Esophagus (tissue), 2 donors: ENCODE measurements around the gene PLPPR5. TPM values are rescaled to one million over a fixed set of nuclear protein-coding genes. Genes with fewer than 3 reads are reported as not detected.

Experiments used
- H3K27ac ChIP-seq, 2 donors: one replicate each; pipeline ENCODE4 v1.5.1; 2013; ENCODE audit warnings: low read depth in 2 of 2, mild to moderate bottlenecking in 2 of 2, inconsistent platforms in 1 of 2, low read length in 1 of 2, moderate library complexity in 1 of 2
- H3K27me3 ChIP-seq, 2 donors: one replicate each; pipeline ENCODE4 v1.6.1; 2013; ENCODE audit warnings: low read length in 2 of 2, control low read depth in 1 of 2, mild to moderate bottlenecking in 1 of 2; ENCODE audit not compliant: insufficient read depth in 2 of 2, control insufficient read depth in 1 of 2
- H3K36me3 ChIP-seq, 2 donors: one replicate each; pipeline ENCODE4 v1.6.1; 2013; ENCODE audit warnings: low read length in 1 of 2; ENCODE audit not compliant: control insufficient read depth in 2 of 2, insufficient read depth in 2 of 2
- H3K4me1 ChIP-seq, 2 donors: one replicate each; pipeline ENCODE4 v1.6.1; 2013; ENCODE audit warnings: low read length in 1 of 2; ENCODE audit not compliant: control insufficient read depth in 2 of 2, insufficient read depth in 2 of 2
- H3K4me3 ChIP-seq, 2 donors: one replicate each; pipeline ENCODE4 v1.5.1; 2013; ENCODE audit warnings: low read length in 2 of 2, mild to moderate bottlenecking in 2 of 2, low read depth in 1 of 2, moderate library complexity in 1 of 2
- H3K9me3 ChIP-seq, 2 donors: one replicate each; pipeline ENCODE4 v1.6.1; 2013; ENCODE audit warnings: mild to moderate bottlenecking in 2 of 2, low read depth in 1 of 2, low read length in 1 of 2, moderate library complexity in 1 of 2; ENCODE audit not compliant: control insufficient read depth in 2 of 2, insufficient read depth in 1 of 2
- WGBS, 2 donors: extraction: QIAGEN DNeasy Blood & Tissue Kit; methylation state at CpG; one replicate each; pipeline ENCODE4 v1.1.7; 2013; 5-methylcytosine and 5-hydroxymethylcytosine counted together
- polyA plus RNA-seq, 2 donors: library from polyadenylated mRNA; stranded (reverse); fragments of 200-250 nt; gene quantifications; one replicate each; pipeline ENCODE4 v1.2.3, GENCODE V29; 2013
- donor health status: healthy with polysubstance abuse.
- donor health status: Bipolar disorder and iron deficiency.

The PLPPR5 gene
- polyA plus RNA-seq, 2 donors = not detected

GRCh38 chr1:98904684-98905083 lies 100.0 kb downstream of the PLPPR5 start:
- H3K27me3 ChIP-seq = no peaks in the 10 kb centered on the region
- WGBS, 2 donors = 77 to 85% methylated on average over 4 of the region's 4 CpGs
- H3K9me3 ChIP-seq = no peaks in the 10 kb centered on the region
- H3K27ac ChIP-seq = no peak overlapping the region
- no peaks in the 10 kb centered on the region for H3K36me3 ChIP-seq
- no peak overlapping the region for H3K4me3 ChIP-seq
- H3K4me1 ChIP-seq = no peaks in the 10 kb centered on the region

- no peaks in the 10 kb centered on the region for H3K4me1 ChIP-seq
- no peak overlapping the region for H3K27ac ChIP-seq
- 81 to 88% methylated on average over 1 of the region's 1 CpG for WGBS, 2 donors
- H3K4me3 ChIP-seq = no peak overlapping the region
- no peaks in the 10 kb centered on the region for H3K27me3 ChIP-seq
- H3K36me3 ChIP-seq = no peaks in the 10 kb centered on the region
- no peaks in the 10 kb centered on the region for H3K9me3 ChIP-seq
These were observed 100.9 kb downstream of the PLPPR5 start for GRCh38 chr1:98903726-98904125.

- Histone ChIP-seq H3K27ac (no peak overlapping the region), H3K4me1 (no peaks in the 10 kb centered on the region), H3K36me3 (no peaks in the 10 kb centered on the region), H3K27me3 (no peaks in the 10 kb centered on the region), H3K4me3 (no peak overlapping the region), H3K9me3 (no peaks in the 10 kb centered on the region)
- WGBS, 2 donors = 18 to 28% methylated on average over 2 of the region's 2 CpGs
These were observed 101.4 kb downstream of the PLPPR5 start for GRCh38 chr1:98903261-98903660.

GRCh38 chr1:98898940-98899339 lies 105.7 kb downstream of the PLPPR5 start:
- no peaks in the 10 kb centered on the region for H3K27me3 ChIP-seq
- H3K4me3 ChIP-seq = no peak overlapping the region
- H3K36me3 ChIP-seq = no peaks in the 10 kb centered on the region
- 67 to 76% methylated on average over 2 of the region's 2 CpGs for WGBS, 2 donors
- no peaks in the 10 kb centered on the region for H3K4me1 ChIP-seq
- H3K9me3 ChIP-seq = no peaks in the 10 kb centered on the region
- no peak overlapping the region for H3K27ac ChIP-seq

- H3K9me3 ChIP-seq = no peaks in the 10 kb centered on the region
These were observed 107.2 kb downstream of the PLPPR5 start for GRCh38 chr1:98897479-98897878.

GRCh38 chr1:98896711-98897445 lies 107.8 kb downstream of the PLPPR5 start:
- H3K9me3 ChIP-seq = no peaks in the 10 kb centered on the region
- no peak overlapping the region for H3K27ac ChIP-seq
- 90 to 92% methylated on average over 6 of the region's 6 CpGs for WGBS, 2 donors
- H3K4me1 ChIP-seq = no peaks in the 10 kb centered on the region
- H3K36me3 ChIP-seq = no peaks in the 10 kb centered on the region
- no peak overlapping the region for H3K4me3 ChIP-seq
- H3K27me3 ChIP-seq = no peaks in the 10 kb centered on the region

More at GRCh38 chr1:98897479-98897878, 107.2 kb downstream of the PLPPR5 start:
- Histone ChIP-seq H3K4me3 (no peak overlapping the region), H3K27me3 (no peaks in the 10 kb centered on the region), H3K27ac (no peak overlapping the region), H3K36me3 (no peaks in the 10 kb centered on the region), H3K4me1 (no peaks in the 10 kb centered on the region)
- 41 to 45% methylated on average over 2 of the region's 2 CpGs for WGBS, 2 donors

- Histone ChIP-seq H3K27me3 (no peaks in the 10 kb centered on the region), H3K27ac (no peak overlapping the region), H3K36me3 (no peaks in the 10 kb centered on the region), H3K4me3 (no peak overlapping the region), H3K9me3 (no peaks in the 10 kb centered on the region), H3K4me1 (no peaks in the 10 kb centered on the region)
- WGBS, 2 donors = 49 to 68% methylated on average over 2 of the region's 2 CpGs
These were observed 111.3 kb downstream of the PLPPR5 start for GRCh38 chr1:98893371-98893770.

- no peaks in the 10 kb centered on the region for H3K27me3 ChIP-seq
- H3K4me3 ChIP-seq = no peak overlapping the region
- no peaks in the 10 kb centered on the region for H3K36me3 ChIP-seq
- H3K27ac ChIP-seq = no peak overlapping the region
- no peaks in the 10 kb centered on the region for H3K9me3 ChIP-seq
- no peaks in the 10 kb centered on the region for H3K4me1 ChIP-seq
These were observed 115.8 kb downstream of the PLPPR5 start for GRCh38 chr1:98888869-98889268.

GRCh38 chr1:98887507-98887906 lies 117.2 kb downstream of the PLPPR5 start:
- no peak overlapping the region for H3K4me3 ChIP-seq
- no peaks in the 10 kb centered on the region for H3K27me3 ChIP-seq
- H3K9me3 ChIP-seq = no peaks in the 10 kb centered on the region
- WGBS, 2 donors = 63 to 69% methylated on average over 1 of the region's 1 CpG
- no peak overlapping the region for H3K27ac ChIP-seq
- no peaks in the 10 kb centered on the region for H3K36me3 ChIP-seq
- no peaks in the 10 kb centered on the region for H3K4me1 ChIP-seq

GRCh38 chr1:98884864-98885263 lies 119.8 kb downstream of the PLPPR5 start:
- H3K9me3 ChIP-seq = no peaks in the 10 kb centered on the region
- no peak overlapping the region for H3K4me3 ChIP-seq
- no peaks in the 10 kb centered on the region for H3K27me3 ChIP-seq
- no peak overlapping the region for H3K27ac ChIP-seq
- H3K36me3 ChIP-seq = no peaks in the 10 kb centered on the region
- no peaks in the 10 kb centered on the region for H3K4me1 ChIP-seq
